Kidney (tissue), 14 donors: ENCODE measurements around the gene NPAS3. TPM values are rescaled to one million over a fixed set of nuclear protein-coding genes. Genes with fewer than 3 reads are reported as not detected.

Experiments
- DNase-seq, 5 donors: peaks; one replicate each; pipeline ENCODE4 v3.0.0-alpha.2; 2013 to 2020
- FAIRE-seq: peaks from 2 replicates; lab custom pipeline; 2012; peaks lifted over from hg19 to GRCh38; lab: Jason Lieb, UNC
- H3K27ac ChIP-seq, 2 donors: one replicate each; pipeline ENCODE4 v1.7.0; 2013; ENCODE audit warnings: low read depth in 2 of 2, low read length in 2 of 2, inconsistent platforms in 1 of 2
- H3K27me3 ChIP-seq: one replicate; pipeline ENCODE4 v1.7.1; 2013; ENCODE audit warnings: low read length, inconsistent platforms; ENCODE audit not compliant: control insufficient read depth, insufficient read depth
- H3K36me3 ChIP-seq, 3 donors: one replicate each; pipeline versions ENCODE4 v1.7.0 to v1.7.1; 2013; ENCODE audit warnings: low read length in 3 of 3, control low read depth in 1 of 3, inconsistent platforms in 1 of 3; ENCODE audit not compliant: insufficient read depth in 3 of 3, control insufficient read depth in 2 of 3
- H3K4me1 ChIP-seq, 3 donors: one replicate each; pipeline versions ENCODE4 v1.7.0 to v1.7.1; 2013; ENCODE audit warnings: low read length in 3 of 3, inconsistent platforms in 1 of 3, low read depth in 1 of 3; ENCODE audit not compliant: control insufficient read depth in 2 of 3, insufficient read depth in 2 of 3
- H3K4me3 ChIP-seq, 3 donors: one replicate each; pipeline versions ENCODE4 v1.7.0 to v1.8.1; 2013; ENCODE audit warnings: low read length in 3 of 3, control low read depth in 1 of 3, inconsistent platforms in 1 of 3
- H3K9ac ChIP-seq, 3 donors: one replicate each; pipeline versions ENCODE4 v1.7.0 to v1.7.1; 2013; ENCODE audit warnings: low read length in 3 of 3, control low read depth in 1 of 3, inconsistent platforms in 1 of 3
- H3K9me3 ChIP-seq, 3 donors: one replicate each; pipeline versions ENCODE4 v1.7.0 to v1.7.1; 2013; ENCODE audit warnings: low read length in 3 of 3, control low read depth in 1 of 3, inconsistent platforms in 1 of 3; ENCODE audit not compliant: control insufficient read depth in 2 of 3, insufficient read depth in 1 of 3
- intact Hi-C: fragments of 100-400 bp; cut with DNase I; formaldehyde crosslinking; loops from one replicate; pipeline ENCODE4 v1.11.1; 2022
- polyA plus RNA-seq: library from polyadenylated mRNA; stranded (reverse); fragments of 350-450 nt; fragmentation: Illumina TruSeq; extraction: RNeasy Lipid Tissue Mini Kit (QIAGEN cat#74804); gene quantifications from one replicate; pipeline ENCODE4 v1.2.3, GENCODE V29; 2014; ENCODE audit warnings: low read depth, low replicate concordance; ENCODE audit not compliant: insufficient read depth
- total RNA-seq: library from RNA; stranded (reverse); fragmentation: NEBNext Ultra II Directional; extraction: Animal tissue kit (Norgen Biotek cat#: 25700); gene quantifications from one replicate; pipeline ENCODE4 v1.2.1, GENCODE V29; 2021
- TF ChIP-seq, protein P1 (sequence below): IDR thresholded peaks from 3 replicates; pipeline ENCODE4 v1.5.1; 2012; ENCODE audit warnings: mild to moderate bottlenecking, moderate library complexity, borderline replicate concordance; ENCODE audit not compliant: insufficient read depth; ENCODE audit errors: extremely low read depth
- donor health status: control.
- donor health status: control.
- donor health status: control.
- donor health status: control.
- donor health status: control.
- donor health status: DM: yes; HTN: yes; CAD: no.
- donor health status: Normal renal cell carcinoma (clear cell type).

The NPAS3 gene
- total and polyA plus RNA-seq, 2 donors from 2014 or later, result 0.82 to 5.0 TPM

DNA sequence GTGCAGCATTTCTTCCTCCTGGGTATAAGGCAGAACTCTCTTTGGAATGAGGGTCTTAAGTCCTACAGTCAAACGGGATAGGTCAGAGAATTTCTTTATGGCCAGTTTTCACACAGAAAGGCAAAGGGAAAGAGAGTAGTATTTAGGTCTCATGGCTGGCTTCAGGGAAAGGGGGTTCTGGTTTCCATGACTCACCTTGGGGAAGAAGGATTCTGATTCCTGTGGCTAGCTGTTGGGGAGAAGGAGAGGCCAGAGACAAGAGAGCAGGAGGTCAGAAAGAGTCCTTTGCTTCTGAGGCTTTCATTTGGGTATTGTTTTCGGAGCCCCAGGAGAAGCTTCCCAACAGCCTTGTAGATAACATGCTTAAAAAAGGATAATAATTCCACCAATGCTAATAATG, 332.5 kb downstream of the NPAS3 start:
- TF ChIP-seq, protein P1, sequence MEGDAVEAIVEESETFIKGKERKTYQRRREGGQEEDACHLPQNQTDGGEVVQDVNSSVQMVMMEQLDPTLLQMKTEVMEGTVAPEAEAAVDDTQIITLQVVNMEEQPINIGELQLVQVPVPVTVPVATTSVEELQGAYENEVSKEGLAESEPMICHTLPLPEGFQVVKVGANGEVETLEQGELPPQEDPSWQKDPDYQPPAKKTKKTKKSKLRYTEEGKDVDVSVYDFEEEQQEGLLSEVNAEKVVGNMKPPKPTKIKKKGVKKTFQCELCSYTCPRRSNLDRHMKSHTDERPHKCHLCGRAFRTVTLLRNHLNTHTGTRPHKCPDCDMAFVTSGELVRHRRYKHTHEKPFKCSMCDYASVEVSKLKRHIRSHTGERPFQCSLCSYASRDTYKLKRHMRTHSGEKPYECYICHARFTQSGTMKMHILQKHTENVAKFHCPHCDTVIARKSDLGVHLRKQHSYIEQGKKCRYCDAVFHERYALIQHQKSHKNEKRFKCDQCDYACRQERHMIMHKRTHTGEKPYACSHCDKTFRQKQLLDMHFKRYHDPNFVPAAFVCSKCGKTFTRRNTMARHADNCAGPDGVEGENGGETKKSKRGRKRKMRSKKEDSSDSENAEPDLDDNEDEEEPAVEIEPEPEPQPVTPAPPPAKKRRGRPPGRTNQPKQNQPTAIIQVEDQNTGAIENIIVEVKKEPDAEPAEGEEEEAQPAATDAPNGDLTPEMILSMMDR, result no peak
- Histone ChIP-seq H3K27ac (no peak overlapping the region), H3K27me3 (no peaks in the 10 kb centered on the region), H3K9ac (no peak overlapping the region), H3K4me3 (no peak overlapping the region), H3K9me3 (no peaks in the 10 kb centered on the region), H3K4me1 (no peaks in the 10 kb centered on the region), H3K36me3 (no peaks in the 10 kb centered on the region)
- DNase-seq, result no peak
- FAIRE-seq, result no peak
- intact Hi-C loops, result no loop called here

DNA sequence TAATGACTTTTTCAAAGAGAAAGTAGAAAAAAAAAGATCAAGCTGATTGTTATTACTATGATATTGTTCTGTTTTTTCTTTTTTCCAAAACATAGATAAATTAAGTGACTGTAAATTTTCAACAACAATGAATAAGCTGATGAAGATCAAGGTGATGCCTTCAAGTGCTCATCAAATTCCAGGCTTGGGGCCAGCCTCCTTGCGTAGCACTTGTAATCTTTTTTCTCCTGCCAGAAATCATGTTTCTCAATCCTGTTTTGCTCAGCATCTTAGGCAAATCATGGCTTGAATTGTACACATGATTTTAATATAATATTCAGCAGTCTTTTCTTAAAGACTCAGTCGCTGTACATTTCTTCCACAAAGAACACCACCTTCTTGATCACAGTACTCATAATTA, 333.2 kb downstream of the NPAS3 start:
- Histone ChIP-seq H3K36me3 (no peaks in the 10 kb centered on the region), H3K27ac (no peak overlapping the region), H3K4me1 (no peaks in the 10 kb centered on the region), H3K9ac (no peak overlapping the region), H3K27me3 (no peaks in the 10 kb centered on the region), H3K9me3 (no peaks in the 10 kb centered on the region), H3K4me3 (no peak overlapping the region)
- no peak for FAIRE-seq
- no peak for DNase-seq
- intact Hi-C loops, result no loop called here
- TF ChIP-seq, protein P1, result no peak

DNA sequence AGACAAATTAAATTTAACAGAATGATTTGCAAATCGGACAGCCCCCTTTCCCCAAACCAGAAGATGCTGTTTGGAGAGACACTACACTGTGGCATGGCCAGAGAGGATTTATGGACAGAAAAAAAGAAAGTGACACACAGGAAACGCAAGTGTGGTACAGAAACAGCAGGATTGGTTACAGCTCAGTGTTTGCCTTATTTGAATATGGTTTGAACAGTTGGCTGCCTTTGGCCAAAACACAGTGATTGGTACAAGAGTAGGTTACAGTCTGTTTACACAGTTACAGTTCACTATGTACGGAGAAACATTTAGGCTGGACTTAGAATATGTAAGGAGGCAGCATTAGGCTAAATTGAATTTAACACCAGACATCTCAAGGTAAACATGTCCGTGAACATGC, 335.3 kb downstream of the NPAS3 start:
- no peaks in the 10 kb centered on the region for H3K9me3 ChIP-seq
- DNase-seq (peak in 3 of 5 donors; percentile 20 to 54 (median 31)), FAIRE-seq (no peak)
- H3K9ac ChIP-seq, result no peak overlapping the region
- no peaks in the 10 kb centered on the region for H3K27me3 ChIP-seq
- no peaks in the 10 kb centered on the region for H3K4me1 ChIP-seq
- H3K27ac ChIP-seq, result no peak overlapping the region
- no peaks in the 10 kb centered on the region for H3K36me3 ChIP-seq
- TF ChIP-seq, protein P1, result no peak
- intact Hi-C loops, result no loop called here
- no peak overlapping the region for H3K4me3 ChIP-seq

DNA sequence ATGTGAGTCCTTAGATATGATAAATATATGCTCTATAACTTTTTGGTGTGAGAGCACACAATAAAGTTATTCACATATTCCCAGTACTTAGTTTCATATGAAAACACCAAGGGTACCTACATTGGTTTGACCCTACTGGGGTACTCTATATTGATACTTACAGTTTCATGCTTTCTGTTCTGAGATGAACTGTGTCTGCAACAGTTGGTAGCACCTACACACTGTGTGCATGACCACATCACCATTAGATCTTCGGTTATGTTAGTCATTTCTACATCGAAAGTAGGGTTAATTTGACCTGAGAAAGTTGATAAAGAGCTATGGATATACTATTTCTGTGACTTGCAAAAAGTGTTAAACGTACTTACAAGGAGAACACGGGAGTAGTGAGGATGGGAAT, 337.2 kb downstream of the NPAS3 start:
- H3K27ac ChIP-seq, result no peak overlapping the region
- H3K9me3 ChIP-seq, result no peaks in the 10 kb centered on the region
- DNase-seq (no peak), FAIRE-seq (no peak)
- H3K27me3 ChIP-seq, result no peaks in the 10 kb centered on the region
- H3K4me3 ChIP-seq, result no peak overlapping the region
- H3K4me1 ChIP-seq, result no peaks in the 10 kb centered on the region
- no peak overlapping the region for H3K9ac ChIP-seq
- intact Hi-C loops, result no loop called here
- no peaks in the 10 kb centered on the region for H3K36me3 ChIP-seq
- TF ChIP-seq, protein P1, result no peak
